GM12801 (cell line): Measurements from ENCODE around the gene CAMK2D.

Source experiments
- CTCF ChIP-seq: IDR thresholded peaks from one replicate; pipeline ENCODE4 v1.5.1; 2011; ENCODE audit warnings: control low read depth; ENCODE audit not compliant: insufficient read length; ENCODE audit errors: extremely low read depth

CAMK2D gene

GRCh38 chr4:113512880-113513279 lies 248.7 kb downstream of the CAMK2D start:
- no peak for TF ChIP-seq CTCF

GRCh38 chr4:113511944-113512343 lies 249.6 kb downstream of the CAMK2D start:
- no peak for TF ChIP-seq CTCF

- TF ChIP-seq CTCF: no peak
Measured at GRCh38 chr4:113509851-113510250, 251.7 kb downstream of the CAMK2D start.

GRCh38 chr4:113505044-113505443 lies 256.5 kb downstream of the CAMK2D start:
- no peak for TF ChIP-seq CTCF

- TF ChIP-seq CTCF: no peak
Measured at GRCh38 chr4:113504422-113504821, 257.1 kb downstream of the CAMK2D start.

- no peak for TF ChIP-seq CTCF
Measured at GRCh38 chr4:113503691-113504090, 257.8 kb downstream of the CAMK2D start.

- TF ChIP-seq CTCF: no peak
Measured at GRCh38 chr4:113502906-113503305, 258.6 kb downstream of the CAMK2D start.

GRCh38 chr4:113502476-113502875 lies 259.1 kb downstream of the CAMK2D start:
- no peak for TF ChIP-seq CTCF
